Mucosa of descending colon (tissue), 3 donors: Measurements from ENCODE around the gene ADAMTS17. TPM values are rescaled to one million over a fixed set of nuclear protein-coding genes. Genes with fewer than 3 reads are reported as not detected.

Source experiments
- ATAC-seq: fragments of 200-7000 bp; cut with Tn5 transposase; one replicate; pipeline ENCODE4 v1.9.1; 2020; ENCODE audit warnings: mild to moderate bottlenecking, moderate library complexity
- DNase-seq, 3 donors: peaks; one replicate each; pipeline ENCODE4 v3.0.0-alpha.2; 2020
- H3K36me3 ChIP-seq: fragments of 200-600 bp; one replicate; pipeline ENCODE4 v1.8.0; 2021; ENCODE audit warnings: low read depth, mild to moderate bottlenecking
- H3K4me1 ChIP-seq: fragments of 200-600 bp; one replicate; pipeline ENCODE4 v1.8.0; 2021; ENCODE audit warnings: low read depth, mild to moderate bottlenecking
- H3K4me3 ChIP-seq: fragments of 200-600 bp; one replicate; pipeline ENCODE4 v1.8.0; 2021; ENCODE audit warnings: mild to moderate bottlenecking
- H3K9me3 ChIP-seq: fragments of 200-600 bp; one replicate; pipeline ENCODE4 v1.8.0; 2021; ENCODE audit warnings: mild to moderate bottlenecking
- CTCF ChIP-seq: fragments of 200-600 bp; IDR thresholded peaks from one replicate; pipeline ENCODE4 v1.8.0; 2022; ENCODE audit warnings: antibody characterized with exemption, mild to moderate bottlenecking
- intact Hi-C, 2 donors: fragments of 100-400 bp; cut with DNase I in 1 of 2; cut with micrococcal nuclease in 1 of 2; formaldehyde crosslinking; loops; one replicate each; pipeline versions ENCODE4 v1.11.0 to v1.11.1; 2022; cut with DNase I, micrococcal nuclease
- total RNA-seq, 3 donors: library from RNA; stranded (reverse); fragmentation: NEBNext Ultra II Directional in 2 of 3; extraction: Animal tissue kit (Norgen Biotek cat#: 25700) in 2 of 3; gene quantifications; one replicate each; pipeline versions ENCODE4 v1.2.1 to v1.2.4, GENCODE V29; 2021 to 2023
- donor health status: DM: no; HTN: no; CAD: no; lungs with moderate emphysema.
- donor health status: DM: no; HTN: no; CAD: no.
- donor health status: DM: no; HTN: yes; CAD: no.

The ADAMTS17 gene
- total RNA-seq, 3 donors from 2014 or later: 5.2 to 13.8 (median 6.3) TPM

- intact Hi-C loops: loop anchor here in 1 of 2 donors (10.0 kb wide), 1 partner anchor 397 kb away; no protein-coding TSS in a partner anchor
Measured at GRCh38 chr15:100332231-100332630, 9.5 kb downstream of the ADAMTS17 start.

GRCh38 chr15:100330629-100331215, 11.1 kb downstream of the ADAMTS17 start:
- H3K9me3 ChIP-seq: no peaks in the 10 kb centered on the region
- TF ChIP-seq CTCF: no peak
- no peak for DNase-seq
- no peaks in the 10 kb centered on the region for H3K36me3 ChIP-seq
- H3K4me3 ChIP-seq: no peak overlapping the region
- no peaks in the 10 kb centered on the region for H3K4me1 ChIP-seq
- intact Hi-C loops: loop anchor here in 1 of 2 donors (10.0 kb wide), 1 partner anchor 396 kb away; no protein-coding TSS in a partner anchor
- peak; percentile 74 for ATAC-seq

More at GRCh38 chr15:100332231-100332630, 9.5 kb downstream of the ADAMTS17 start:
- no peak for ATAC-seq
- no peak overlapping the region for H3K4me3 ChIP-seq
- TF ChIP-seq CTCF: no peak
- no peaks in the 10 kb centered on the region for H3K36me3 ChIP-seq
- H3K4me1 ChIP-seq: no peaks in the 10 kb centered on the region
- no peak for DNase-seq
- H3K9me3 ChIP-seq: no peaks in the 10 kb centered on the region

- intact Hi-C loops: loop anchor here in 1 of 2 donors (10.0 kb wide), 1 partner anchor 395 kb away; no protein-coding TSS in a partner anchor
- peak; percentile 7 for ATAC-seq
- Histone ChIP-seq H3K4me1 (no peaks in the 10 kb centered on the region), H3K9me3 (no peaks in the 10 kb centered on the region), H3K36me3 (no peaks in the 10 kb centered on the region), H3K4me3 (no peak overlapping the region)
- DNase-seq: no peak
- TF ChIP-seq CTCF: no peak
Measured at GRCh38 chr15:100330221-100330620, 11.6 kb downstream of the ADAMTS17 start.

- DNase-seq: no peak
- intact Hi-C loops: no loop called here
Measured at GRCh38 chr15:100328796-100329195, 13.0 kb downstream of the ADAMTS17 start.

GRCh38 chr15:100318880-100319279, 22.9 kb downstream of the ADAMTS17 start:
- DNase-seq (no peak), ATAC-seq (no peak)
- no peak for TF ChIP-seq CTCF
- no peaks in the 10 kb centered on the region for H3K36me3 ChIP-seq
- H3K9me3 ChIP-seq: no peaks in the 10 kb centered on the region
- intact Hi-C loops: no loop called here
- H3K4me1 ChIP-seq: no peaks in the 10 kb centered on the region
- H3K4me3 ChIP-seq: no peak overlapping the region

More at GRCh38 chr15:100328796-100329195, 13.0 kb downstream of the ADAMTS17 start:
- no peak for TF ChIP-seq CTCF
- Histone ChIP-seq H3K36me3 (no peaks in the 10 kb centered on the region), H3K4me3 (no peak overlapping the region), H3K9me3 (no peaks in the 10 kb centered on the region), H3K4me1 (no peaks in the 10 kb centered on the region)
- ATAC-seq: no peak
